Activated T-cell treated with anti-CD3 and anti-CD28 coated beads, Interleukin-2, amount 50 U/mL, for 4 hours (primary cell): ENCODE data around the gene STAG2. TPM values are rescaled to one million over a fixed set of nuclear protein-coding genes. Genes with fewer than 3 reads are reported as not detected.
"Not testable (repeated sequence)": the region's sequence is repeated elsewhere in the genome, so short reads cannot be mapped to it uniquely, and the experiment has no call there.

Experiments
- ATAC-seq, 2 donors: fragments of 200-7000 bp; cut with Tn5 transposase; one replicate each; pipeline ENCODE4 v1.10.0; 2021
- DNase-seq: peaks from one replicate; pipeline ENCODE4 v3.0.0-alpha.2; 2020
- H3K27me3 Mint-ChIP-seq: one replicate; pipeline ENCODE4 v1.8.0; 2021; ENCODE audit warnings: low read depth, mixed read lengths
- H3K36me3 Mint-ChIP-seq: one replicate; pipeline ENCODE4 v1.8.0; 2022; ENCODE audit warnings: mixed read lengths; ENCODE audit not compliant: insufficient read depth
- H3K4me1 Mint-ChIP-seq: one replicate; pipeline ENCODE4 v1.8.0; 2021; ENCODE audit warnings: low read depth, mixed read lengths
- H3K4me3 Mint-ChIP-seq: one replicate; pipeline ENCODE4 v1.8.0; 2021; ENCODE audit warnings: mild to moderate bottlenecking, moderate library complexity, mixed read lengths
- H3K9me3 Mint-ChIP-seq: one replicate; pipeline ENCODE4 v1.8.0; 2021; ENCODE audit warnings: mixed read lengths
- total RNA-seq, 3 donors: library from RNA; stranded (reverse); gene quantifications; one replicate each; pipeline ENCODE4 v1.2.1, GENCODE V29; 2021

STAG2 gene
- 10 to 100 TPM; 73.2 to 81.4 (median 79.5) TPM for total RNA-seq

- Mint-ChIP-seq H3K36me3 (no peaks in the 10 kb centered on the region), H3K9me3 (no peaks in the 10 kb centered on the region), H3K4me3 (peak within 1 kb of the TSS; percentile 99), H3K27me3 (no peaks in the 10 kb centered on the region), H3K4me1 (peaks cover 26% of the 10 kb centered on the region)
- ATAC-seq (peak; percentile 16 to 30), DNase-seq (peak; percentile 27)
These were observed at the start of gene STAG2 for GRCh38 chrX:123961268-123962005. STAG2 (plus strand) TSS chrX:123961706; CDS start chrX:124022628, 60,922 bp downstream.

GRCh38 chrX:123917069-123917468, 44.4 kb upstream of the STAG2 start:
- no peak for ATAC-seq
- Mint-ChIP-seq H3K27me3 (no peaks in the 10 kb centered on the region), H3K4me1 (no peaks in the 10 kb centered on the region), H3K36me3 (no peaks in the 10 kb centered on the region), H3K9me3 (no peaks in the 10 kb centered on the region), H3K4me3 (no peak overlapping the region)
- no peak for DNase-seq

GRCh38 chrX:123918106-123918721, 43.3 kb upstream of the STAG2 start:
- Mint-ChIP-seq H3K36me3 (no peaks in the 10 kb centered on the region), H3K27me3 (no peaks in the 10 kb centered on the region), H3K9me3 (no peaks in the 10 kb centered on the region), H3K4me1 (no peaks in the 10 kb centered on the region), H3K4me3 (no peak overlapping the region)
- ATAC-seq (no peak), DNase-seq (no peak)

GRCh38 chrX:123920105-123920785, 41.3 kb upstream of the STAG2 start:
- H3K9me3 Mint-ChIP-seq = no peaks in the 10 kb centered on the region
- no peak for DNase-seq
- no peaks in the 10 kb centered on the region for H3K27me3 Mint-ChIP-seq
- H3K4me3 Mint-ChIP-seq = no peak overlapping the region
- no peaks in the 10 kb centered on the region for H3K4me1 Mint-ChIP-seq
- H3K36me3 Mint-ChIP-seq = no peaks in the 10 kb centered on the region
- peak; percentile 83 to 92 for ATAC-seq

- no peaks in the 10 kb centered on the region for H3K9me3 Mint-ChIP-seq
- no peak for DNase-seq
These were observed 38.3 kb upstream of the STAG2 start for GRCh38 chrX:123923211-123923610.

GRCh38 chrX:123924186-123924585, 37.3 kb upstream of the STAG2 start:
- no peaks in the 10 kb centered on the region for H3K4me1 Mint-ChIP-seq
- ATAC-seq = no peak
- H3K36me3 Mint-ChIP-seq = no peaks in the 10 kb centered on the region
- no peaks in the 10 kb centered on the region for H3K27me3 Mint-ChIP-seq
- no peak for DNase-seq
- no peaks in the 10 kb centered on the region for H3K9me3 Mint-ChIP-seq
- H3K4me3 Mint-ChIP-seq = no peak overlapping the region

More at GRCh38 chrX:123923211-123923610, 38.3 kb upstream of the STAG2 start:
- no peaks in the 10 kb centered on the region for H3K27me3 Mint-ChIP-seq
- no peak for ATAC-seq
- H3K4me3 Mint-ChIP-seq = no peak overlapping the region
- no peaks in the 10 kb centered on the region for H3K4me1 Mint-ChIP-seq
- H3K36me3 Mint-ChIP-seq = no peaks in the 10 kb centered on the region

GRCh38 chrX:123927845-123928244, 33.7 kb upstream of the STAG2 start:
- ATAC-seq = no peak
- DNase-seq = no peak
- H3K4me1 Mint-ChIP-seq = no peaks in the 10 kb centered on the region
- no peak overlapping the region for H3K4me3 Mint-ChIP-seq
- no peaks in the 10 kb centered on the region for H3K36me3 Mint-ChIP-seq
- H3K9me3 Mint-ChIP-seq = no peaks in the 10 kb centered on the region
- no peaks in the 10 kb centered on the region for H3K27me3 Mint-ChIP-seq

GRCh38 chrX:123932055-123932454, 29.5 kb upstream of the STAG2 start:
- H3K9me3 Mint-ChIP-seq, H3K27me3 Mint-ChIP-seq, DNase-seq, H3K36me3 Mint-ChIP-seq, H3K4me3 Mint-ChIP-seq, ATAC-seq, H3K4me1 Mint-ChIP-seq: not testable (repeated sequence)

- Mint-ChIP-seq H3K27me3 (no peaks in the 10 kb centered on the region), H3K4me3 (no peak overlapping the region), H3K36me3 (no peaks in the 10 kb centered on the region), H3K9me3 (no peaks in the 10 kb centered on the region), H3K4me1 (no peaks in the 10 kb centered on the region)
- DNase-seq = no peak
- ATAC-seq = no peak
These were observed 18.4 kb upstream of the STAG2 start for GRCh38 chrX:123943074-123943473.

- Mint-ChIP-seq H3K4me3 (no peak overlapping the region), H3K36me3 (no peaks in the 10 kb centered on the region), H3K27me3 (no peaks in the 10 kb centered on the region), H3K4me1 (no peaks in the 10 kb centered on the region), H3K9me3 (no peaks in the 10 kb centered on the region)
- no peak for DNase-seq
- no peak for ATAC-seq
These were observed 18.0 kb upstream of the STAG2 start for GRCh38 chrX:123943488-123943887.

- no peaks in the 10 kb centered on the region for H3K27me3 Mint-ChIP-seq
- H3K9me3 Mint-ChIP-seq = no peaks in the 10 kb centered on the region
- H3K4me1 Mint-ChIP-seq = no peaks in the 10 kb centered on the region
- DNase-seq (no peak), ATAC-seq (no peak)
- H3K4me3 Mint-ChIP-seq = no peak overlapping the region
- H3K36me3 Mint-ChIP-seq = no peaks in the 10 kb centered on the region
These were observed 11.7 kb upstream of the STAG2 start for GRCh38 chrX:123949846-123950245.

- Mint-ChIP-seq H3K4me1 (peaks cover 14% of the 10 kb centered on the region), H3K36me3 (no peaks in the 10 kb centered on the region), H3K9me3 (no peaks in the 10 kb centered on the region), H3K27me3 (no peaks in the 10 kb centered on the region), H3K4me3 (peak overlapping the region; percentile 99)
- peak; percentile 0 to 1 for ATAC-seq
- DNase-seq = no peak
These were observed 2.0 kb upstream of the STAG2 start for GRCh38 chrX:123959281-123960063.

- H3K27me3 Mint-ChIP-seq = no peaks in the 10 kb centered on the region
- H3K4me1 Mint-ChIP-seq = peaks cover 24% of the 10 kb centered on the region
- no peaks in the 10 kb centered on the region for H3K36me3 Mint-ChIP-seq
- DNase-seq (no peak), ATAC-seq (no peak)
- H3K4me3 Mint-ChIP-seq = peak overlapping the region; percentile 99
- H3K9me3 Mint-ChIP-seq = no peaks in the 10 kb centered on the region
These were observed 594 bp upstream of the STAG2 start for GRCh38 chrX:123960956-123961267.

GRCh38 chrX:123962006-123962467, 531 bp downstream of the STAG2 start:
- no peaks in the 10 kb centered on the region for H3K27me3 Mint-ChIP-seq
- no peaks in the 10 kb centered on the region for H3K36me3 Mint-ChIP-seq
- H3K4me1 Mint-ChIP-seq = peaks cover 30% of the 10 kb centered on the region
- H3K9me3 Mint-ChIP-seq = no peaks in the 10 kb centered on the region
- no peak for DNase-seq
- no peak for ATAC-seq
- H3K4me3 Mint-ChIP-seq = peak overlapping the region; percentile 99
